ENCODE data around the gene TM2D3.

The TM2D3 gene

GRCh38 chr15:101652786-101653430 lies 727 bp upstream of the TM2D3 start:
- in situ Hi-C loops (cut with HindIII; ENCODE audit: low sequenced_read_pairs), result no loop called here
- peak overlapping the region; percentile 81 for H3K4me3 ChIP-seq (ENCODE audit: low read depth, low read length)
- no peak for DNase-seq (ENCODE audit: low read depth, low spot score)
- TF ChIP-seq CTCF (IDR thresholded peaks at IDR 0.05; ENCODE audit: low read depth, low read length), result no peak

- peak overlapping the region; percentile 81 for H3K4me3 ChIP-seq (ENCODE audit: low read depth, low read length)
- in situ Hi-C loops (cut with HindIII; ENCODE audit: low sequenced_read_pairs), result no loop called here
- TF ChIP-seq CTCF (IDR thresholded peaks at IDR 0.05; ENCODE audit: low read depth, low read length), result no peak
- DNase-seq (ENCODE audit: low read depth, low spot score), result peak; percentile 36
These were observed 555 bp downstream of the TM2D3 start for GRCh38 chr15:101651554-101652097.

- no peak for TF ChIP-seq CTCF (IDR thresholded peaks at IDR 0.05; ENCODE audit: low read depth, low read length)
- no peak overlapping the region for H3K4me3 ChIP-seq (ENCODE audit: low read depth, low read length)
- in situ Hi-C loops (cut with HindIII; ENCODE audit: low sequenced_read_pairs), result no loop called here
- no peak for DNase-seq (ENCODE audit: low read depth, low spot score)
These were observed 2.0 kb downstream of the TM2D3 start for GRCh38 chr15:101650145-101650544.

- DNase-seq (ENCODE audit: low read depth, low spot score), result no peak
- no peak overlapping the region for H3K4me3 ChIP-seq (ENCODE audit: low read depth, low read length)
- in situ Hi-C loops (cut with HindIII; ENCODE audit: low sequenced_read_pairs), result no loop called here
- no peak for TF ChIP-seq CTCF (IDR thresholded peaks at IDR 0.05; ENCODE audit: low read depth, low read length)
These were observed 3.8 kb downstream of the TM2D3 start for GRCh38 chr15:101648356-101648755.

GRCh38 chr15:101647251-101647650 lies 4.9 kb downstream of the TM2D3 start:
- no peak overlapping the region for H3K4me3 ChIP-seq (ENCODE audit: low read depth, low read length)
- in situ Hi-C loops (cut with HindIII; ENCODE audit: low sequenced_read_pairs), result no loop called here
- no peak for TF ChIP-seq CTCF (IDR thresholded peaks at IDR 0.05; ENCODE audit: low read depth, low read length)
- DNase-seq (ENCODE audit: low read depth, low spot score), result no peak

- H3K4me3 ChIP-seq (ENCODE audit: low read depth, low read length), result no peak overlapping the region
- no peak for DNase-seq (ENCODE audit: low read depth, low spot score)
- TF ChIP-seq CTCF (IDR thresholded peaks at IDR 0.05; ENCODE audit: low read depth, low read length), result no peak
- in situ Hi-C loops (cut with HindIII; ENCODE audit: low sequenced_read_pairs), result no loop called here
These were observed 5.5 kb downstream of the TM2D3 start for GRCh38 chr15:101646672-101647071.

All from astrocyte of the spinal cord (primary cell).